ENCODE data around the gene SLC16A5.

DNA sequence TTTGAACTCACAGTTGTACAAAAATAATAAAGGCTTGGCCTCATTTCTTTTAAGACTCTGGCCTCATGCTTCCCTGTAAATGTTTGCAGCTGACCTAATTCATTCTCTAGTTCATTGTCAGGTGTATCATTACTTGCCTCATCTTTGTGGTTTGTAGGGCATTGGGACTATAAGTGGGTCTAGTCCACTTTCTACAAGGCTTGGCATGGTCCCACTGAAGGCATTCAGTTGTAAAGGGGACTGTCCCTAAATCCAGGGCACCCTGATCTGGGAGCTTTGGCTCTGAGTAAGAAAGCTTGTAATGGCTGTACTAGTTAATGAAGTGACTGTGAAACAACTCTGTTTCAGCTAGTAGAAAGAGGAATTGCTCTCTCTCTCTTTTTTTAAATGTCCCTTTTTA lies 38.0 kb upstream of the SLC16A5 start:
- TF ChIP-seq, protein P1, sequence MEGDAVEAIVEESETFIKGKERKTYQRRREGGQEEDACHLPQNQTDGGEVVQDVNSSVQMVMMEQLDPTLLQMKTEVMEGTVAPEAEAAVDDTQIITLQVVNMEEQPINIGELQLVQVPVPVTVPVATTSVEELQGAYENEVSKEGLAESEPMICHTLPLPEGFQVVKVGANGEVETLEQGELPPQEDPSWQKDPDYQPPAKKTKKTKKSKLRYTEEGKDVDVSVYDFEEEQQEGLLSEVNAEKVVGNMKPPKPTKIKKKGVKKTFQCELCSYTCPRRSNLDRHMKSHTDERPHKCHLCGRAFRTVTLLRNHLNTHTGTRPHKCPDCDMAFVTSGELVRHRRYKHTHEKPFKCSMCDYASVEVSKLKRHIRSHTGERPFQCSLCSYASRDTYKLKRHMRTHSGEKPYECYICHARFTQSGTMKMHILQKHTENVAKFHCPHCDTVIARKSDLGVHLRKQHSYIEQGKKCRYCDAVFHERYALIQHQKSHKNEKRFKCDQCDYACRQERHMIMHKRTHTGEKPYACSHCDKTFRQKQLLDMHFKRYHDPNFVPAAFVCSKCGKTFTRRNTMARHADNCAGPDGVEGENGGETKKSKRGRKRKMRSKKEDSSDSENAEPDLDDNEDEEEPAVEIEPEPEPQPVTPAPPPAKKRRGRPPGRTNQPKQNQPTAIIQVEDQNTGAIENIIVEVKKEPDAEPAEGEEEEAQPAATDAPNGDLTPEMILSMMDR (IDR thresholded peaks at IDR 0.05 in 2 of 3, conservative IDR thresholded peaks at IDR 0.05 in 1 of 3; ENCODE audit: control insufficient read depth in 2 of 3, extremely low read depth in 1 of 3, insufficient read depth in 1 of 3, low read depth in 3 of 3, low read length in 3 of 3) = no peak
- TF ChIP-seq, protein P2, sequence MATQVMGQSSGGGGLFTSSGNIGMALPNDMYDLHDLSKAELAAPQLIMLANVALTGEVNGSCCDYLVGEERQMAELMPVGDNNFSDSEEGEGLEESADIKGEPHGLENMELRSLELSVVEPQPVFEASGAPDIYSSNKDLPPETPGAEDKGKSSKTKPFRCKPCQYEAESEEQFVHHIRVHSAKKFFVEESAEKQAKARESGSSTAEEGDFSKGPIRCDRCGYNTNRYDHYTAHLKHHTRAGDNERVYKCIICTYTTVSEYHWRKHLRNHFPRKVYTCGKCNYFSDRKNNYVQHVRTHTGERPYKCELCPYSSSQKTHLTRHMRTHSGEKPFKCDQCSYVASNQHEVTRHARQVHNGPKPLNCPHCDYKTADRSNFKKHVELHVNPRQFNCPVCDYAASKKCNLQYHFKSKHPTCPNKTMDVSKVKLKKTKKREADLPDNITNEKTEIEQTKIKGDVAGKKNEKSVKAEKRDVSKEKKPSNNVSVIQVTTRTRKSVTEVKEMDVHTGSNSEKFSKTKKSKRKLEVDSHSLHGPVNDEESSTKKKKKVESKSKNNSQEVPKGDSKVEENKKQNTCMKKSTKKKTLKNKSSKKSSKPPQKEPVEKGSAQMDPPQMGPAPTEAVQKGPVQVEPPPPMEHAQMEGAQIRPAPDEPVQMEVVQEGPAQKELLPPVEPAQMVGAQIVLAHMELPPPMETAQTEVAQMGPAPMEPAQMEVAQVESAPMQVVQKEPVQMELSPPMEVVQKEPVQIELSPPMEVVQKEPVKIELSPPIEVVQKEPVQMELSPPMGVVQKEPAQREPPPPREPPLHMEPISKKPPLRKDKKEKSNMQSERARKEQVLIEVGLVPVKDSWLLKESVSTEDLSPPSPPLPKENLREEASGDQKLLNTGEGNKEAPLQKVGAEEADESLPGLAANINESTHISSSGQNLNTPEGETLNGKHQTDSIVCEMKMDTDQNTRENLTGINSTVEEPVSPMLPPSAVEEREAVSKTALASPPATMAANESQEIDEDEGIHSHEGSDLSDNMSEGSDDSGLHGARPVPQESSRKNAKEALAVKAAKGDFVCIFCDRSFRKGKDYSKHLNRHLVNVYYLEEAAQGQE (IDR thresholded peaks at IDR 0.05; ENCODE audit: low read depth, low read length) = no peak
- TF ChIP-seq CBFB (IDR thresholded peaks at IDR 0.05; ENCODE audit: low read depth) (no peak), RBBP5 (conservative IDR thresholded peaks at IDR 0.05) (no peak), SPI1 (IDR thresholded peaks at IDR 0.05; ENCODE audit: borderline replicate concordance, insufficient read depth, low read depth, low read length) (no peak), MTA3 (IDR thresholded peaks at IDR 0.05; ENCODE audit: borderline replicate concordance, low read length) (no peak), JUND (IDR thresholded peaks at IDR 0.05; ENCODE audit: low read depth, low read length) (no peak), EP300 (IDR thresholded peaks at IDR 0.05; ENCODE audit: borderline replicate concordance in 1 of 2, control insufficient read depth in 1 of 2, low read depth in 2 of 2, low read length in 2 of 2) (no peak)
- TF ChIP-seq, protein P3, sequence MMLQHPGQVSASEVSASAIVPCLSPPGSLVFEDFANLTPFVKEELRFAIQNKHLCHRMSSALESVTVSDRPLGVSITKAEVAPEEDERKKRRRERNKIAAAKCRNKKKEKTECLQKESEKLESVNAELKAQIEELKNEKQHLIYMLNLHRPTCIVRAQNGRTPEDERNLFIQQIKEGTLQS (IDR thresholded peaks at IDR 0.05; ENCODE audit: borderline replicate concordance, extremely low read depth, low read depth, low read length) = no peak
